B cell (primary cell): ENCODE results near the gene SLC6A12. TPM values are rescaled to one million over a fixed set of nuclear protein-coding genes. Genes with fewer than 3 reads are reported as not detected.

Source experiments
- ATAC-seq: fragments of 200-7000 bp; cut with Tn5 transposase; one replicate; pipeline ENCODE4 v1.10.0; 2021; ENCODE audit warnings: low read depth, mild to moderate bottlenecking, moderate number of reproducible peaks, moderate library complexity
- CTCF ChIA-PET: fragments of 350-600 bp; sonication (Branson Sonifier 250); formaldehyde crosslinking; loops from one replicate; lab custom pipeline; 2021; ENCODE audit warnings: antibody characterized with exemption, inconsistent platforms; lab: Charles Lee
- POLR2A ChIA-PET: fragments of 350-600 bp; sonication (Branson Sonifier 250); formaldehyde crosslinking; loops from one replicate; lab custom pipeline; 2021; ENCODE audit warnings: antibody characterized with exemption; lab: Charles Lee
- DNase-seq: peaks from one replicate; pipeline ENCODE4 v3.0.0; 2013
- H2AFZ ChIP-seq: 2 replicates; pipeline ENCODE4 v1.6.1; 2012; ENCODE audit warnings: mild to moderate bottlenecking, low read depth, low read length; ENCODE audit not compliant: insufficient read depth, poor library complexity, severe bottlenecking
- H3K27ac ChIP-seq, 2 donors: 1 replicate in 1 of 2; 2 replicates in 1 of 2; pipeline ENCODE4 v1.5.1; 2012 to 2013; ENCODE audit warnings: low read length in 2 of 2, mild to moderate bottlenecking in 2 of 2, moderate library complexity in 1 of 2
- H3K27me3 ChIP-seq, 4 experiments: fragments of 200-600 bp in 1 of 4; sonication (generic) in 1 of 4; replicated peaks in 1 of 4; 1 replicate in 2 of 4; 2 replicates in 2 of 4; pipeline versions ENCODE4 v1.6.1 to v1.7.0; 2013 to 2016; ENCODE audit warnings: low read length in 3 of 4, mild to moderate bottlenecking in 2 of 4, mixed read lengths in 1 of 4, moderate library complexity in 1 of 4; ENCODE audit not compliant: insufficient read depth in 4 of 4, control insufficient read depth in 3 of 4; ENCODE audit errors: control extremely low read depth in 1 of 4
- H3K36me3 ChIP-seq, 2 experiments: replicated peaks in 1 of 2; 1 replicate in 1 of 2; 2 replicates in 1 of 2; pipeline versions ENCODE4 v1.6.1 to v1.7.1; 2013; ENCODE audit warnings: low read length in 1 of 2; ENCODE audit not compliant: insufficient read depth in 2 of 2, control insufficient read depth in 1 of 2; ENCODE audit errors: control extremely low read depth in 1 of 2, extremely low read depth in 1 of 2
- H3K4me1 ChIP-seq, 2 donors: fragments of 200-600 bp in 1 of 2; sonication (generic) in 1 of 2; 1 replicate in 1 of 2; 2 replicates in 1 of 2; pipeline versions ENCODE4 v1.5.1 to v1.6.1; 2013 to 2017; ENCODE audit warnings: low read length in 2 of 2; ENCODE audit not compliant: control insufficient read depth in 2 of 2, insufficient read depth in 2 of 2
- H3K4me2 ChIP-seq: replicated peaks from 2 replicates; pipeline ENCODE3; 2012; ENCODE audit warnings: mild to moderate bottlenecking, low read depth, low read length; ENCODE audit not compliant: poor library complexity, severe bottlenecking
- H3K4me3 ChIP-seq, 5 experiments: fragments of 200-600 bp in 1 of 5; sonication (generic) in 1 of 5; 1 replicate in 3 of 5; 2 replicates in 2 of 5; pipeline versions ENCODE4 v1.5.1 to v1.7.0; 2011 to 2016; ENCODE audit warnings: low read length in 4 of 5, mild to moderate bottlenecking in 4 of 5, low read depth in 2 of 5, control low read depth in 1 of 5, moderate library complexity in 1 of 5; ENCODE audit not compliant: insufficient read depth in 1 of 5; ENCODE audit errors: control extremely low read depth in 1 of 5, extremely low read depth in 1 of 5
- H3K79me2 ChIP-seq: fragments of 200-600 bp; sonication (generic); one replicate; pipeline ENCODE4 v1.6.0; 2016; ENCODE audit warnings: low read length; ENCODE audit not compliant: control insufficient read depth, insufficient read depth
- H3K9ac ChIP-seq: fragments of 200-600 bp; sonication (generic); 2 replicates; pipeline ENCODE4 v1.6.1; 2017; ENCODE audit warnings: mild to moderate bottlenecking, low read length, moderate library complexity
- H3K9me3 ChIP-seq, 3 donors: one replicate each; pipeline versions ENCODE4 v1.6.1 to v1.7.1; 2013; ENCODE audit warnings: low read length in 2 of 3; ENCODE audit not compliant: control insufficient read depth in 2 of 3, insufficient read depth in 1 of 3; ENCODE audit errors: control extremely low read depth in 1 of 3
- H4K20me1 ChIP-seq: 2 replicates; pipeline ENCODE4 v1.6.0; 2012; ENCODE audit warnings: mild to moderate bottlenecking, low read length; ENCODE audit not compliant: insufficient read depth, control insufficient read depth, poor library complexity, severe bottlenecking
- H3K27ac Mint-ChIP-seq: one replicate; pipeline ENCODE4 v1.8.0; 2021; ENCODE audit warnings: mixed read lengths
- H3K27me3 Mint-ChIP-seq: one replicate; pipeline ENCODE4 v1.8.0; 2021; ENCODE audit warnings: mixed read lengths
- H3K4me1 Mint-ChIP-seq: one replicate; pipeline ENCODE4 v1.8.0; 2021; ENCODE audit warnings: mixed read lengths
- H3K4me3 Mint-ChIP-seq: one replicate; pipeline ENCODE4 v1.8.0; 2021; ENCODE audit warnings: mixed read lengths
- H3K9me3 Mint-ChIP-seq: one replicate; pipeline ENCODE4 v1.8.0; 2022; ENCODE audit warnings: mixed read lengths; ENCODE audit not compliant: insufficient read depth
- CTCF ChIP-seq: fragments of 200-600 bp; IDR thresholded peaks from one replicate; pipeline ENCODE4 v1.8.0; 2022; ENCODE audit warnings: antibody characterized with exemption, mild to moderate bottlenecking
- EZH2 ChIP-seq: IDR thresholded peaks from 2 replicates; pipeline ENCODE4 v1.6.1; 2012; ENCODE audit warnings: borderline replicate concordance, low read depth, mild to moderate bottlenecking, moderate library complexity, low read length; ENCODE audit not compliant: insufficient read depth, poor library complexity, severe bottlenecking
- WGBS: methylation state at CpG from one replicate; pipeline ENCODE4 v1.1.5; 2013; ENCODE audit warnings: missing lambda C conversion rate; ENCODE audit not compliant: insufficient coverage; 5-methylcytosine and 5-hydroxymethylcytosine counted together
- intact Hi-C: fragments of 100-400 bp; cut with micrococcal nuclease; formaldehyde crosslinking; loops from one replicate; pipeline ENCODE4 v1.10.0; 2022
- polyA plus RNA-seq: library from polyadenylated mRNA; depleted of rRNA; stranded (reverse); fragments of >200 nt; gene quantifications from 2 replicates; pipeline ENCODE4 v1.2.3, GENCODE V29; 2012
- total RNA-seq, 2 donors: library from RNA; stranded (reverse); fragments of 120-200 nt in 1 of 2; gene quantifications; 1 replicate in 1 of 2; 2 replicates in 1 of 2; pipeline versions ENCODE4 v1.2.3 to v1.2.4, GENCODE V29; 2013 to 2022

Gene SLC6A12
- total and polyA plus RNA-seq, 2 donors (not counting 1 experiment from before 2014, with no cell fraction given) = 0.06 TPM; not detected in 1

- no peak overlapping the region for H3K4me2 ChIP-seq
- DNase-seq (no peak), ATAC-seq (no peak)
- no peaks in the 10 kb centered on the region for H3K36me3 ChIP-seq
- WGBS = 98% methylated on average over 8 of the region's 10 CpGs
- POLR2A ChIA-PET = no interaction called here
- H3K4me1 ChIP-seq = no peaks in the 10 kb centered on the region
- H2AFZ ChIP-seq = no peak overlapping the region
- CTCF ChIA-PET = no interaction called here
- no peaks in the 10 kb centered on the region for H3K79me2 ChIP-seq
- Mint-ChIP-seq H3K9me3 (peaks cover 9% of the 10 kb centered on the region), H3K4me1 (no peaks in the 10 kb centered on the region), H3K27me3 (peaks cover 28% of the 10 kb centered on the region), H3K27ac (no peak overlapping the region), H3K4me3 (no peak overlapping the region)
- intact Hi-C loops = no loop called here
- TF ChIP-seq CTCF (no peak), EZH2 (no peak)
- peaks cover 0 to 26% (median 3%) of the 10 kb centered on the region in 3 donors for H3K9me3 ChIP-seq
- no peak overlapping the region for H3K4me3 ChIP-seq
- H3K27ac ChIP-seq = no peak overlapping the region
- no peak overlapping the region for H3K9ac ChIP-seq
- H4K20me1 ChIP-seq = no peaks in the 10 kb centered on the region
- no peaks in the 10 kb centered on the region for H3K27me3 ChIP-seq
These were observed 21.0 kb upstream of the SLC6A12 start for GRCh38 chr12:234891-235415.

GRCh38 chr12:234019-234418 is 20.1 kb upstream of the SLC6A12 start:
- H3K9me3 ChIP-seq = peaks cover 0 to 26% (median 3%) of the 10 kb centered on the region in 3 donors
- Mint-ChIP-seq H3K27ac (no peak overlapping the region), H3K4me3 (no peak overlapping the region), H3K27me3 (peaks cover 30% of the 10 kb centered on the region), H3K9me3 (peaks cover 9% of the 10 kb centered on the region), H3K4me1 (no peaks in the 10 kb centered on the region)
- CTCF ChIA-PET = no interaction called here
- H3K36me3 ChIP-seq = no peaks in the 10 kb centered on the region
- 97% methylated on average over 3 of the region's 7 CpGs for WGBS
- no peak for ATAC-seq
- no peaks in the 10 kb centered on the region for H3K4me1 ChIP-seq
- H3K79me2 ChIP-seq = no peaks in the 10 kb centered on the region
- H2AFZ ChIP-seq = no peak overlapping the region
- TF ChIP-seq CTCF (no peak), EZH2 (no peak)
- H3K27ac ChIP-seq = no peak overlapping the region
- DNase-seq = no peak
- H3K9ac ChIP-seq = no peak overlapping the region
- H3K4me3 ChIP-seq = no peak overlapping the region
- no peaks in the 10 kb centered on the region for H3K27me3 ChIP-seq
- intact Hi-C loops = no loop called here
- no peaks in the 10 kb centered on the region for H4K20me1 ChIP-seq
- POLR2A ChIA-PET = no interaction called here
- H3K4me2 ChIP-seq = no peak overlapping the region
